COLO668 (cell line): ENCODE results near the gene ITGA6.
A peak's percentile ranks its signal among the peaks of the same experiment; 100 is the strongest.

Experiments used
- DNase-seq: peaks from one replicate; lab custom pipeline; 2025; ENCODE audit not compliant: unreplicated experiment; lab: John Stamatoyannopoulos, UW

The ITGA6 gene

GRCh38 chr2:172462849-172463381, 35.5 kb downstream of the ITGA6 start:
- no peak for DNase-seq

GRCh38 chr2:172464400-172465129, 37.2 kb downstream of the ITGA6 start:
- no peak for DNase-seq

GRCh38 chr2:172465417-172466334, 38.3 kb downstream of the ITGA6 start:
- peak; percentile 74 for DNase-seq

GRCh38 chr2:172467382-172467781, 40.0 kb downstream of the ITGA6 start:
- no peak for DNase-seq

GRCh38 chr2:172470958-172471922, 43.9 kb downstream of the ITGA6 start:
- DNase-seq: no peak

GRCh38 chr2:172472446-172473033, 45.2 kb downstream of the ITGA6 start:
- DNase-seq: no peak

- DNase-seq: no peak
These were observed 45.8 kb downstream of the ITGA6 start for GRCh38 chr2:172473167-172473566.

- DNase-seq: no peak
These were observed 51.0 kb downstream of the ITGA6 start for GRCh38 chr2:172478353-172478752.

- DNase-seq: no peak
These were observed 53.2 kb downstream of the ITGA6 start for GRCh38 chr2:172480301-172481218.

- DNase-seq: no peak
These were observed 54.3 kb downstream of the ITGA6 start for GRCh38 chr2:172481507-172482262.

GRCh38 chr2:172484253-172484652, 56.9 kb downstream of the ITGA6 start:
- DNase-seq: no peak

GRCh38 chr2:172484706-172485105, 57.3 kb downstream of the ITGA6 start:
- no peak for DNase-seq

GRCh38 chr2:172488556-172488955, 61.2 kb downstream of the ITGA6 start:
- no peak for DNase-seq

GRCh38 chr2:172489681-172490080, 62.3 kb downstream of the ITGA6 start:
- no peak for DNase-seq

- DNase-seq: no peak
These were observed 68.8 kb downstream of the ITGA6 start for GRCh38 chr2:172496160-172496608.

GRCh38 chr2:172507199-172507598, 79.8 kb downstream of the ITGA6 start:
- DNase-seq: no peak

GRCh38 chr2:172510088-172510487, 82.7 kb downstream of the ITGA6 start:
- DNase-seq: no peak

- DNase-seq: no peak
These were observed 83.2 kb downstream of the ITGA6 start for GRCh38 chr2:172510548-172510947.
